HCT116 (cell line): ENCODE measurements around the gene EEF2. TPM values are rescaled to one million over a fixed set of nuclear protein-coding genes. Genes with fewer than 3 reads are reported as not detected.

Experiments used
- ATAC-seq: fragments of 200-7000 bp; cut with Tn5 transposase; 2 replicates; pipeline ENCODE4 v1.9.1; 2020; ENCODE audit warnings: mild to moderate bottlenecking, moderate library complexity
- BruUV-seq: library from RNA; stranded (reverse); fragments of 400-500 nt; replicated peaks from 2 replicates; lab custom pipeline; 2021; lab: Mats Ljungman, UMichigan
- CTCF ChIA-PET: fragments of 300-600 bp; sonication (Branson Sonifier 250); formaldehyde crosslinking; loops from one replicate; lab custom pipeline; 2021; ENCODE audit warnings: antibody characterized with exemption; lab: Charles Lee
- POLR2A ChIA-PET: fragments of 300-600, 350-600 bp; sonication (Branson Sonifier 250); formaldehyde crosslinking; loops from one replicate; lab custom pipeline; 2021; ENCODE audit warnings: antibody characterized with exemption; lab: Charles Lee
- RAD21 ChIA-PET, 2 experiments: fragments of 300-600 bp; sonication (Branson Sonifier 250); formaldehyde crosslinking; loops; one replicate each; lab custom pipeline; 2023; ENCODE audit warnings: low total read pairs in 2 of 2; ENCODE audit not compliant: uncharacterized antibody in 2 of 2, unreplicated experiment in 2 of 2, low non-redundant PET in 1 of 2; lab: Charles Lee
- DNase-seq: peaks from one replicate; pipeline ENCODE4 v3.0.0-alpha.2; 2010; ENCODE audit warnings: low read depth, low spot score
- H2AFZ ChIP-seq: fragments of 200-600 bp; shearing (Covaris generic), sonication (generic); 2 replicates; pipeline ENCODE4 v1.6.1; 2017; ENCODE audit warnings: low read depth, mixed run types, mixed read lengths, antibody characterized with exemption, low read length; ENCODE audit not compliant: poor library complexity, severe bottlenecking
- H3K27ac ChIP-seq: 2 replicates; pipeline ENCODE4 v1.5.1; 2012; ENCODE audit warnings: low read depth, low read length
- H3K27me3 ChIP-seq: fragments of 200-600 bp; sonication (generic); 2 replicates; pipeline ENCODE4 v1.6.1; 2016; ENCODE audit warnings: mixed run types, low read length, mixed read lengths; ENCODE audit not compliant: insufficient read depth
- H3K36me3 ChIP-seq, 2 experiments: fragments of 200-500 bp in 1 of 2; fragments of 200-600 bp in 1 of 2; sonication (Bioruptor generic) in 1 of 2; sonication (generic) in 1 of 2; 2 replicates each; pipeline versions ENCODE4 v1.5.1 to v1.6.1; 2014 to 2016; ENCODE audit warnings: low read length in 2 of 2, inconsistent platforms in 1 of 2, mixed read lengths in 1 of 2, mixed run types in 1 of 2; ENCODE audit not compliant: insufficient read depth in 2 of 2, control insufficient read depth in 1 of 2
- H3K4me1 ChIP-seq, 2 experiments: fragments of 200-600 bp in 1 of 2; sonication (generic) in 1 of 2; 2 replicates each; pipeline versions ENCODE4 v1.5.1 to v1.6.1; 2012 to 2017; ENCODE audit warnings: low read length in 2 of 2, inconsistent platforms in 1 of 2, mild to moderate bottlenecking in 1 of 2, mixed read lengths in 1 of 2, mixed run types in 1 of 2, moderate library complexity in 1 of 2; ENCODE audit not compliant: insufficient read depth in 2 of 2, control insufficient read depth in 1 of 2
- H3K4me2 ChIP-seq: fragments of 200-600 bp; sonication (generic); 2 replicates; pipeline ENCODE4 v1.6.1; 2017; ENCODE audit warnings: mixed run types, low read length, mixed read lengths
- H3K4me3 ChIP-seq, 2 experiments: fragments of 200-600 bp in 1 of 2; sonication (generic) in 1 of 2; replicated peaks in 1 of 2; 2 replicates each; pipeline ENCODE4 v1.5.1; 2011 to 2016; ENCODE audit warnings: low read length in 2 of 2, control low read depth in 1 of 2, low read depth in 1 of 2, mild to moderate bottlenecking in 1 of 2, mixed read lengths in 1 of 2, mixed run types in 1 of 2
- H3K79me2 ChIP-seq: fragments of 200-600 bp; sonication (generic); 2 replicates; pipeline ENCODE4 v1.6.1; 2017; ENCODE audit warnings: mild to moderate bottlenecking, mixed run types, low read length, moderate library complexity, mixed read lengths; ENCODE audit not compliant: insufficient read depth
- H3K9ac ChIP-seq: fragments of 200-600 bp; sonication (generic); 2 replicates; pipeline ENCODE4 v1.6.1; 2016; ENCODE audit warnings: low read length, mixed read lengths
- H3K9me2 ChIP-seq: fragments of 200-600 bp; sonication (generic), shearing (Covaris generic); 2 replicates; pipeline ENCODE4 v1.6.1; 2017; ENCODE audit warnings: mixed run types, mild to moderate bottlenecking, moderate library complexity; ENCODE audit not compliant: insufficient read depth
- H3K9me3 ChIP-seq, 2 experiments: fragments of 200-500 bp in 1 of 2; fragments of 200-600 bp in 1 of 2; sonication (Bioruptor generic) in 1 of 2; sonication (generic) in 1 of 2; 2 replicates each; pipeline ENCODE4 v1.6.1; 2014 to 2017; ENCODE audit warnings: low read length in 2 of 2, mixed read lengths in 2 of 2, inconsistent platforms in 1 of 2, low read depth in 1 of 2, mild to moderate bottlenecking in 1 of 2, mixed run types in 1 of 2, moderate library complexity in 1 of 2; ENCODE audit not compliant: control insufficient read depth in 1 of 2, insufficient read depth in 1 of 2
- H4K20me1 ChIP-seq: fragments of 200-600 bp; sonication (generic), shearing (Covaris generic); 2 replicates; pipeline ENCODE4 v1.6.1; 2017; ENCODE audit warnings: mixed run types, mild to moderate bottlenecking, moderate library complexity; ENCODE audit not compliant: insufficient read depth
- CEBPB ChIP-seq: IDR thresholded peaks from 2 replicates; pipeline ENCODE4 v1.6.1; 2012; ENCODE audit warnings: low read depth
- CTCF ChIP-seq, 3 experiments: fragments of 200-600 bp in 1 of 3; sonication (generic) in 1 of 3; IDR thresholded peaks in 2 of 3; conservative IDR thresholded peaks in 1 of 3; 2 replicates each; pipeline ENCODE4 v1.5.1; 2012 to 2017; ENCODE audit warnings: low read depth in 2 of 3, low read length in 2 of 3, antibody characterized with exemption in 1 of 3, borderline replicate concordance in 1 of 3, control low read depth in 1 of 3, mild to moderate bottlenecking in 1 of 3, mixed read lengths in 1 of 3, mixed run types in 1 of 3, moderate library complexity in 1 of 3; ENCODE audit not compliant: insufficient read depth in 1 of 3
- MAX ChIP-seq: IDR thresholded peaks from 2 replicates; pipeline ENCODE4 v1.6.1; 2012
- POLR2A ChIP-seq: IDR thresholded peaks from 2 replicates; pipeline ENCODE4 v1.7.0; 2011; ENCODE audit warnings: borderline replicate concordance; ENCODE audit not compliant: insufficient read depth, insufficient read length; ENCODE audit errors: extremely low read depth
- POLR2AphosphoS5 ChIP-seq: IDR thresholded peaks from 2 replicates; pipeline ENCODE4 v1.6.1; 2011; ENCODE audit warnings: mild to moderate bottlenecking, low read depth, low read length, moderate library complexity
- SIN3A ChIP-seq: IDR thresholded peaks from 2 replicates; pipeline ENCODE4 v1.6.1; 2012; ENCODE audit warnings: low read depth
- ZBTB33 ChIP-seq: IDR thresholded peaks from 2 replicates; pipeline ENCODE4 v1.6.1; 2011; ENCODE audit warnings: mild to moderate bottlenecking, low read length, moderate library complexity; ENCODE audit not compliant: insufficient replicate concordance; ENCODE audit errors: extremely low read depth
- intact Hi-C: fragments of 100-400 bp; cut with micrococcal nuclease; formaldehyde crosslinking; loops from 2 replicates; pipeline ENCODE4 v1.10.0; 2022
- total RNA-seq: library from RNA; stranded (reverse); gene quantifications from one replicate; pipeline ENCODE4 v1.2.1, GENCODE V29; 2021; ENCODE audit not compliant: unreplicated experiment

The EEF2 gene
- total RNA-seq, 1 experiment from 2014 or later: 3,796 TPM

GRCh38 chr19:3983936-3984583 is 1.2 kb downstream of the EEF2 start:
- H3K9me3 ChIP-seq: no peaks in the 10 kb centered on the region
- no peaks in the 10 kb centered on the region for H3K9me2 ChIP-seq
- ChIA-PET CTCF (no interaction called here), POLR2A (interaction anchor here (2.2 to 3.1 kb wide), 2 partner anchors 9 to 13 kb away, joined by 9 to 60 read pairs; partner anchors contain the start of gene DAPK3), RAD21 (no interaction called here)
- BruUV-seq: no TSS peak
- H3K4me1 ChIP-seq: peaks cover 22 to 53% of the 10 kb centered on the region in 2 experiments
- peak overlapping the region; percentile 95 for H3K4me3 ChIP-seq
- H3K27ac ChIP-seq: peak overlapping the region; percentile 98
- H4K20me1 ChIP-seq: peaks cover 56% of the 10 kb centered on the region; the same call in 1 of the 2 replicates
- TF ChIP-seq POLR2A: no peak
- no peak for TF ChIP-seq POLR2AphosphoS5
- no peak for TF ChIP-seq CTCF (IDR thresholded peaks at IDR 0.05 in 2 of 3, conservative IDR thresholded peaks at IDR 0.05 in 1 of 3; ENCODE audit: borderline replicate concordance in 1 of 3, insufficient read depth in 1 of 3, low read depth in 2 of 3, low read length in 2 of 3)
- TF ChIP-seq ZBTB33: no peak
- peak; percentile 69 for TF ChIP-seq MAX
- TF ChIP-seq SIN3A: no peak
- no peak for TF ChIP-seq CEBPB
- DNase-seq: no peak
- peaks cover 63% of the 10 kb centered on the region for H3K79me2 ChIP-seq
- peak overlapping the region; percentile 99 for H3K9ac ChIP-seq
- peak overlapping the region; percentile 84 for H3K4me2 ChIP-seq
- peaks cover 47 to 59% of the 10 kb centered on the region in 2 experiments for H3K36me3 ChIP-seq
- ATAC-seq: no peak
- no peak overlapping the region for H2AFZ ChIP-seq
- H3K27me3 ChIP-seq: no peaks in the 10 kb centered on the region
- intact Hi-C loops: no loop called here
